HG03159 (cell line): Measurements from ENCODE around the gene PLA2G3.

Experiments used
- ATAC-seq: cut with Tn5 transposase; IDR thresholded peaks from one replicate; pipeline ENCODE4 v1.9.1; 2021; ENCODE audit warnings: mild to moderate bottlenecking, moderate library complexity; ENCODE audit not compliant: unreplicated experiment

PLA2G3 gene

GRCh38 chr22:31148953-31149627, 8.8 kb upstream of the PLA2G3 start:
- ATAC-seq: no peak

- ATAC-seq: no peak
These were observed 8.2 kb upstream of the PLA2G3 start for GRCh38 chr22:31148488-31148887.

GRCh38 chr22:31144223-31144622, 3.9 kb upstream of the PLA2G3 start:
- ATAC-seq: no peak

- no peak for ATAC-seq
These were observed 3.2 kb upstream of the PLA2G3 start for GRCh38 chr22:31143537-31143936.

GRCh38 chr22:31143038-31143437, 2.7 kb upstream of the PLA2G3 start:
- ATAC-seq: no peak

- no peak for ATAC-seq
These were observed 2.0 kb upstream of the PLA2G3 start for GRCh38 chr22:31142285-31142684.

GRCh38 chr22:31141551-31141950, 1.2 kb upstream of the PLA2G3 start:
- no peak for ATAC-seq

- ATAC-seq: no peak
These were observed 438 bp upstream of the PLA2G3 start for GRCh38 chr22:31140746-31141145.

- no peak for ATAC-seq
These were observed 1.2 kb downstream of the PLA2G3 start for GRCh38 chr22:31139066-31139465.

GRCh38 chr22:31138126-31138525, 2.2 kb downstream of the PLA2G3 start:
- no peak for ATAC-seq

GRCh38 chr22:31137721-31138120, 2.6 kb downstream of the PLA2G3 start:
- ATAC-seq: no peak

GRCh38 chr22:31136711-31137110, 3.6 kb downstream of the PLA2G3 start:
- no peak for ATAC-seq

- ATAC-seq: no peak
These were observed 4.2 kb downstream of the PLA2G3 start for GRCh38 chr22:31136155-31136554.

GRCh38 chr22:31135706-31136105, 4.6 kb downstream of the PLA2G3 start:
- ATAC-seq: no peak

GRCh38 chr22:31134688-31135087, 5.6 kb downstream of the PLA2G3 start:
- ATAC-seq: no peak

GRCh38 chr22:31133911-31134310, 6.4 kb downstream of the PLA2G3 start:
- ATAC-seq: no peak

GRCh38 chr22:31130873-31131272, 9.4 kb downstream of the PLA2G3 start:
- ATAC-seq: no peak

GRCh38 chr22:31128156-31128555, 12.2 kb downstream of the PLA2G3 start:
- ATAC-seq: no peak

- no peak for ATAC-seq
These were observed 13.0 kb downstream of the PLA2G3 start for GRCh38 chr22:31127181-31127772.

GRCh38 chr22:31126869-31127175, 13.5 kb downstream of the PLA2G3 start:
- no peak for ATAC-seq

GRCh38 chr22:31126128-31126868, 14.0 kb downstream of the PLA2G3 start:
- ATAC-seq: no peak

GRCh38 chr22:31125521-31126117, 14.7 kb downstream of the PLA2G3 start:
- ATAC-seq: no peak
